Measurements from ENCODE around the gene ATPAF1. TPM values are rescaled to one million over a fixed set of nuclear protein-coding genes. Genes with fewer than 3 reads are reported as not detected.

Gene ATPAF1
- total RNA-seq, 1 experiment from 2014 or later: 39.0 TPM

DNA sequence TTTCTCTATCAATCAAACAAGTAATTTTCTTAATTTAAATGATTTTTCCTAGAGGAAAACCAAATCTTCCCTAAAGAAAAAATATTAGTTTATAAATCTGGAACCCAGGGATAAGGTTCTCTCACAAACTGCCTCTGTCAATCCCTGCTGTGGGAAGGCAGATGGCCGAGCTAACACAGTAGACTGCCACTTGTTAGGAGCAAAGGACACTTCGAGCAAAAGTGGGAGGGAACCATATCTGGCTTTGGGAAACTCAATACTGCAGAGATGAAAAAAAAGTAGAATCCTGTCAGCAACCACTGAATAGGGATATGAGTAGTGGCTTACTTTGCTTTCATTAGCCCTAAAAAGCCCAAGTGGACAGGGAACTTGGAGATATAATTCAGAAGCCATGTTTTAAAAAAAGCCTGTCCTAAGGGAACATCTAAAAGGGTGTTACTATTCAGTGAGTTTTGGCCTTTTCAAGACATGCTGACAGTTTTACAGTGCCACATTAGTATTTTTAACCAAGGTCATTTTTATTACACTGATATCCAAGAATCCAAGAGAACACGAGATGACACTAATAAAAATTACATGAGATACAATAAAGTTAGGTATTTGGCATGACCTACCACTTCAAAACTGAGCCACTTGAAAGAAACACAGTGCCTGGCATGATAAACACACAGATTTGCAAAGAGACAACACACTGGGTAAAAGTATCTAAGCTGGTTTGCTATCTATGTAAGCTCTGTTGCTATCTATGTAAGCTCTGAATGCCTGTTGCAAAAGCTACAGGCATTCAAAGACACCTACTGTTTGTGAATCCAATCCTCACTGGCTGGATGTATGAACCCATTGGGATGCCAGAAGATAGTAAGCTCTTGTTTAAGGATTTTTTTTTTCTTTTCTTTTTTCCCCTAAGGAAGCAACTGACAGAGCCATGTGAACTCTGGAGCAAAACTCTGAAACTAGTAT, 24.9 kb upstream of the ATPAF1 start:
- ChIA-PET POLR2A (no interaction called here), CTCF (interaction anchor here (0.6 kb wide), 1 partner anchor 356 kb away, joined by 6 read pairs; no protein-coding TSS in a partner anchor)
- Histone ChIP-seq H3K27ac (ENCODE audit: low read length) (no peak overlapping the region), H3K27me3 (ENCODE audit: control insufficient read depth, insufficient read depth, low read length) (no peaks in the 10 kb centered on the region), H3K4me3 (ENCODE audit: low read depth in 2 of 2, low read length in 2 of 2) (no peak overlapping the region), H3K4me1 (ENCODE audit: control insufficient read depth, insufficient read depth, low read length) (no peaks in the 10 kb centered on the region), H3K36me3 (ENCODE audit: control insufficient read depth, insufficient read depth, low read length) (peaks cover 29% of the 10 kb centered on the region), H3K9me3 (ENCODE audit: control insufficient read depth, insufficient read depth, low read depth, low read length) (no peaks in the 10 kb centered on the region)
- no peak for DNase-seq (ENCODE audit: low read depth, low spot score)
- intact Hi-C loops (cut with micrococcal nuclease; ENCODE audit: unreplicated experiment): no loop called here
- TF ChIP-seq SIN3A (IDR thresholded peaks at IDR 0.05; ENCODE audit: borderline replicate concordance, insufficient read depth, low read depth, low read length): no peak
- TF ChIP-seq, protein P1, sequence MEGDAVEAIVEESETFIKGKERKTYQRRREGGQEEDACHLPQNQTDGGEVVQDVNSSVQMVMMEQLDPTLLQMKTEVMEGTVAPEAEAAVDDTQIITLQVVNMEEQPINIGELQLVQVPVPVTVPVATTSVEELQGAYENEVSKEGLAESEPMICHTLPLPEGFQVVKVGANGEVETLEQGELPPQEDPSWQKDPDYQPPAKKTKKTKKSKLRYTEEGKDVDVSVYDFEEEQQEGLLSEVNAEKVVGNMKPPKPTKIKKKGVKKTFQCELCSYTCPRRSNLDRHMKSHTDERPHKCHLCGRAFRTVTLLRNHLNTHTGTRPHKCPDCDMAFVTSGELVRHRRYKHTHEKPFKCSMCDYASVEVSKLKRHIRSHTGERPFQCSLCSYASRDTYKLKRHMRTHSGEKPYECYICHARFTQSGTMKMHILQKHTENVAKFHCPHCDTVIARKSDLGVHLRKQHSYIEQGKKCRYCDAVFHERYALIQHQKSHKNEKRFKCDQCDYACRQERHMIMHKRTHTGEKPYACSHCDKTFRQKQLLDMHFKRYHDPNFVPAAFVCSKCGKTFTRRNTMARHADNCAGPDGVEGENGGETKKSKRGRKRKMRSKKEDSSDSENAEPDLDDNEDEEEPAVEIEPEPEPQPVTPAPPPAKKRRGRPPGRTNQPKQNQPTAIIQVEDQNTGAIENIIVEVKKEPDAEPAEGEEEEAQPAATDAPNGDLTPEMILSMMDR (IDR thresholded peaks at IDR 0.05): no peak
- no peak for TF ChIP-seq POLR2AphosphoS5 (IDR thresholded peaks at IDR 0.05; ENCODE audit: low read depth, low read length)
- TF ChIP-seq, protein P2, sequence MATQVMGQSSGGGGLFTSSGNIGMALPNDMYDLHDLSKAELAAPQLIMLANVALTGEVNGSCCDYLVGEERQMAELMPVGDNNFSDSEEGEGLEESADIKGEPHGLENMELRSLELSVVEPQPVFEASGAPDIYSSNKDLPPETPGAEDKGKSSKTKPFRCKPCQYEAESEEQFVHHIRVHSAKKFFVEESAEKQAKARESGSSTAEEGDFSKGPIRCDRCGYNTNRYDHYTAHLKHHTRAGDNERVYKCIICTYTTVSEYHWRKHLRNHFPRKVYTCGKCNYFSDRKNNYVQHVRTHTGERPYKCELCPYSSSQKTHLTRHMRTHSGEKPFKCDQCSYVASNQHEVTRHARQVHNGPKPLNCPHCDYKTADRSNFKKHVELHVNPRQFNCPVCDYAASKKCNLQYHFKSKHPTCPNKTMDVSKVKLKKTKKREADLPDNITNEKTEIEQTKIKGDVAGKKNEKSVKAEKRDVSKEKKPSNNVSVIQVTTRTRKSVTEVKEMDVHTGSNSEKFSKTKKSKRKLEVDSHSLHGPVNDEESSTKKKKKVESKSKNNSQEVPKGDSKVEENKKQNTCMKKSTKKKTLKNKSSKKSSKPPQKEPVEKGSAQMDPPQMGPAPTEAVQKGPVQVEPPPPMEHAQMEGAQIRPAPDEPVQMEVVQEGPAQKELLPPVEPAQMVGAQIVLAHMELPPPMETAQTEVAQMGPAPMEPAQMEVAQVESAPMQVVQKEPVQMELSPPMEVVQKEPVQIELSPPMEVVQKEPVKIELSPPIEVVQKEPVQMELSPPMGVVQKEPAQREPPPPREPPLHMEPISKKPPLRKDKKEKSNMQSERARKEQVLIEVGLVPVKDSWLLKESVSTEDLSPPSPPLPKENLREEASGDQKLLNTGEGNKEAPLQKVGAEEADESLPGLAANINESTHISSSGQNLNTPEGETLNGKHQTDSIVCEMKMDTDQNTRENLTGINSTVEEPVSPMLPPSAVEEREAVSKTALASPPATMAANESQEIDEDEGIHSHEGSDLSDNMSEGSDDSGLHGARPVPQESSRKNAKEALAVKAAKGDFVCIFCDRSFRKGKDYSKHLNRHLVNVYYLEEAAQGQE (IDR thresholded peaks at IDR 0.05; ENCODE audit: insufficient read depth in 1 of 2, low read depth in 2 of 2, low read length in 1 of 2): no peak
- no peak for TF ChIP-seq TCF7L2 (IDR thresholded peaks at IDR 0.05; ENCODE audit: low read depth, low read length)
- no peak for ATAC-seq
- BruUV-seq (replicated peaks): no TSS peak
- in situ Hi-C loops (cut with HindIII; ENCODE audit: low pct_unique_long_range_greater_than_20kb, low sequenced_read_pairs): no loop called here

DNA sequence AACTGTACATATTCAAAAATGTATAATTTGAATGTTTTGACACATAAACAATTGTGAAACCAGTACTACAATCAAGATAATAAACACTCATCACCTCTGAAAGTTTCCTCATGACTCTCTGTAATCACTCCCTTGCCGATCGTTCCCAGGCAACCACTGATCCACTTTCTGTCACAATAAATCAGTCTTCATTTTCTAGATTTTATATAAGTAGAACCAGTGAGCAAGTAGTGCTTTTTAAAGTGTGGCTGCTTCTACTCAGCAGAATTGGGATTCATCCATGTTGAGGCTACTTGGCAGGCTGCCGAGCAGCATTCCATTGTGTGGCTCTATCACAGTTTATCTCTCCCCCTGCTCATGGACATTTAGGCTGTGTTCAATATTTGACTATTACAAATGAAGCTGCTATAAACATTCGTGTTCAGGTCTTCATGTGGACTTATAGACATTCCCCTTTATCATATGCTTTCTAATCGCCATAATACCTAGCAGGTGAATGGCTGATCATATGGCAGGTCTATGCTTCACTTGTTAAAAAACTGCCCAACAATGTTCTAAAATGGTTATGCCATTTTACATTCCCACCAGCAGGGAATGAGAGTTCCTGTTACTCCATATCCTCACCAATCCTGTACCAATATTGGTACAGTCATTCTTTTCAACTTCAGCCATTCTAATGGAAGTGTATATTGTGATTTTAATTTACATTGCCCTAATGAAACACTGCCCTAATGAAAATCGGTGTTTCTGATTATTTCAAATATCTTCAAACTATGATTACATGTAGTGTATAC, 24.0 kb upstream of the ATPAF1 start:
- BruUV-seq (replicated peaks): no TSS peak
- in situ Hi-C loops (cut with HindIII; ENCODE audit: low pct_unique_long_range_greater_than_20kb, low sequenced_read_pairs) (no loop called here), intact Hi-C loops (cut with micrococcal nuclease; ENCODE audit: unreplicated experiment) (no loop called here)
- no peak overlapping the region for H3K4me3 ChIP-seq (ENCODE audit: low read depth in 2 of 2, low read length in 2 of 2)
- no peaks in the 10 kb centered on the region for H3K4me1 ChIP-seq (ENCODE audit: control insufficient read depth, insufficient read depth, low read length)
- CTCF ChIA-PET: no interaction called here
- DNase-seq (ENCODE audit: low read depth, low spot score) (no peak), ATAC-seq (no peak)
- H3K27ac ChIP-seq (ENCODE audit: low read length): no peak overlapping the region
- no peaks in the 10 kb centered on the region for H3K27me3 ChIP-seq (ENCODE audit: control insufficient read depth, insufficient read depth, low read length)
- TF ChIP-seq, protein P2 (IDR thresholded peaks at IDR 0.05; ENCODE audit: insufficient read depth in 1 of 2, low read depth in 2 of 2, low read length in 1 of 2): no peak
- no peak for TF ChIP-seq SIN3A (IDR thresholded peaks at IDR 0.05; ENCODE audit: borderline replicate concordance, insufficient read depth, low read depth, low read length)
- H3K9me3 ChIP-seq (ENCODE audit: control insufficient read depth, insufficient read depth, low read depth, low read length): no peaks in the 10 kb centered on the region
- H3K36me3 ChIP-seq (ENCODE audit: control insufficient read depth, insufficient read depth, low read length): peaks cover 32% of the 10 kb centered on the region
- POLR2A ChIA-PET: no interaction called here

Data from Panc1 (cell line).